Vagina (tissue), 2 donors: ENCODE data around the gene C9orf85.

ENCODE experiments used
- POLR2A ChIP-seq, 2 donors: fragments of 450-650 bp; IDR thresholded peaks; one replicate each; pipeline ENCODE4 v1.6.1; 2017; ENCODE audit warnings: antibody characterized with exemption in 2 of 2, mild to moderate bottlenecking in 2 of 2, moderate library complexity in 2 of 2
- POLR2AphosphoS5 ChIP-seq, 2 donors: sonication (generic); formaldehyde crosslinking; IDR thresholded peaks; one replicate each; pipeline ENCODE4 v1.9.0; 2017; ENCODE audit warnings: antibody characterized with exemption in 2 of 2, mild to moderate bottlenecking in 2 of 2, low read depth in 1 of 2; ENCODE audit not compliant: insufficient read depth in 1 of 2

GRCh38 chr9:71941998-71942567 is 30.6 kb downstream of the C9orf85 start:
- TF ChIP-seq POLR2A (IDR thresholded peaks at IDR 0.05) = no peak
- no peak for TF ChIP-seq POLR2AphosphoS5 (IDR thresholded peaks at IDR 0.05; ENCODE audit: insufficient read depth in 1 of 2, low read depth in 1 of 2)
